Measurements from ENCODE around the gene C1QTNF4.
A peak's percentile ranks its signal among the peaks of the same experiment; 100 is the strongest.
"Not testable (repeated sequence)": the region's sequence is repeated elsewhere in the genome, so short reads cannot be mapped to it uniquely, and the experiment has no call there.

The C1QTNF4 gene

DNA sequence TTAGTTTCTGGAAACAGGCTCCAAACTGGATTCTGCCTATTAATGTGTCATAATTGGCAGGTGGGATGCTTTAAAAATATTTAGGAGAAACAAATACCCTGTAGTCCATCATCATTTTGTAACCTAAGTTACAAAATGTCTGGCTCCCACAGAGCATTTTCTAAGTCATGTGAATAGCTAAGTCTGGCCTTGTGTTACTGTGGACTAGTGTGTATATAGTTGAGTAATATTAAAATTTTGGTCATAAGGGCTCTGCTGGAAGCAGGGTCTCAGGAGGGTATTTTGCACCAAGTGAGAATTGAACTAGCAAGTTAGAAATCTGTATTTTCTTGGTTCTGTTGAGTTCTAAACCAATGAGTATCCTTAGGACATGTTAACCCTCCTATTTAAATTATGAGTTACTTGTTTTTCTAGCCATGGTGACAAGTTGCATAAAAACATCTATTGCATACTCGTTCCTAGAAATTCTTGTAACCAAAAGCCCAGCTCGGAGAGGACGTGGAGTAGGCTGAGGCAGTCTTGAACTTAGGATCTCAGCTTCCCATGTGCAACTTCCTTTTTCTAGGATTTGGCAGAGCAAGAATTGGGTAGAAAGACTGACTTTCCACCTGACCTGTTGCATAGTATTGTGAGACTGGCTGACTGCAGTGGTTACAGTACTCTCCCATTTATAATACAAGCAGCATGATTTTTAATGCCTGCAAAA, 23.4 kb downstream of the C1QTNF4 start:
- H3K27ac ChIP-seq = peak overlapping the region; percentile 50
- no peak for DNase-seq (ENCODE audit: low read depth, low spot score)

DNA sequence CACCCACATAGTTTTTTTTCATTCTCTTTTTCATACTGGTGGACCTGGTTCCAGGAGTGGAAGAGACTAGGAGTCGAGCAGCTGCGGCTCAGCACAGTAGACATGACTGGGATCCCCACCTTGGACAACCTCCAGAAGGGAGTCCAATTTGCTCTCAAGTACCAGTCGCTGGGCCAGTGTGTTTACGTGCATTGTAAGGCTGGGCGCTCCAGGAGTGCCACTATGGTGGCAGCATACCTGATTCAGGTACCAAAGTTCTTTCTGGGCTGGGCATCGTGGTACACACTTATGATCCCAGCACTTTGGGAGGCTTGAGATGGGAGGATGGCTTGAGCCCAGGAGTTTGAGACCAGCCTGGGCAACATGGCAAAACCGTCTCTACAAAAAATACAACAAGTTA, 24.6 kb downstream of the C1QTNF4 start:
- no peak for DNase-seq (ENCODE audit: low read depth, low spot score)
- H3K27ac ChIP-seq = no peak overlapping the region

DNA sequence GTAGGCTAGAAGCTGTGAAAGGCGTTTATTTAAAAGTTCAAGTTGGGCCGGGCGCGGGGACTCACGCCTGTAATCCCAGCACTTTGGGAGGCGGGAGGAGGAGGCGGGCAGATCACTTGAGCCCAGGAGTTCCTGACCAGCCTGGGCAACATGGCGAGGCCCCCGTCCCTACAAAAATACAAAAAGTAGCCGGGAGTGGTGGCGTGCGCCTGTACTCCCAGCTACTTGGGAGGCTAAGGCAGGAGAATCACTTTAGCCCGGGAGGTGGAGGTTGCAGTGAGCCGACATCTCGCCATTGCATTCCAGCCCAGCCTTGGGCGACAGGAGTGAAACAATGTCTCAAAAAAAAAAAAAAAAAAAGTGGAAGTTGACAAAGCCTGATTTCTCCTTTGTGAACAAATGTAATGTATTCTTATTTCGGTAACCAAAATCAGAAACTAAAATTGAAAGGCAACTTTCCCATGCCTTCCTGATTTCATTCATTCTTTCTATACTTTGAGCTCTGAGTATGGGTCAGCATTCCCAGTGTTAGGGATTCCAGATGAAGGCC, 28.0 kb downstream of the C1QTNF4 start:
- H3K27ac ChIP-seq = peak overlapping the region; percentile 43
- DNase-seq (ENCODE audit: low read depth, low spot score) = no peak

DNA sequence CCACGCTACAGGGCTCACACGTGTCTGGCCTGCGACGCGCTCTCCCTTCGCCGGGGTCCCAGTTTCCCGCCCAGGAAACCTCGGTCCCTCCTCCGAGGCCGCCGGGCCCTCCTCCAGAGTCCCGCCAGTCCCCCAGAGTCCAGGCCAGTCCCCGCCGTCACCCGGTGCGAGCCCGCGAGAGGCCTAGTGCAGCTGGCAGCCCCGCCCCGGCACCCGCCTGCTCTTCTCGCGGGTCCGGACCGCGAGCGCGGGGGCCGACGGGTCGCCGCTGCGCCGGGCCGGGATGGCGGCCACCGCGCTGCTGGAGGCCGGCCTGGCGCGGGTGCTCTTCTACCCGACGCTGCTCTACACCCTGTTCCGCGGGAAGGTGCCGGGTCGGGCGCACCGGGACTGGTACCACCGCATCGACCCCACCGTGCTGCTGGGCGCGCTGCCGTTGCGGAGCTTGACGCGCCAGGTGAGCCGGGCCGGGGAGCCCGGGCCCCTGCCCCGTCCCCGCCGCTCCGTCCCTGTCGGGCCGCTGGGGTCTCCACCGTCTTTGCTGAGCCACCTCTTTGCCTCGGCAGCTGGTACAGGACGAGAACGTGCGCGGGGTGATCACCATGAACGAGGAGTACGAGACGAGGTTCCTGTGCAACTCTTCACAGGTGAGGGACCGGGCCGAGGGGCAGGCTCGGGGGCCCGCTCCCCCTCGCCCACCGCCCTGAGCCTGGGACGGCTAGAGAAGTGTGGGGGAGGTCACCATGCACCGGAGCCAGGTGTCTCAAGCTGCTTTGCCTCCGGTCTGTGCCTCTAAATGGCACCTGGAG, 28.7 kb downstream of the C1QTNF4 start, which contains the start of gene PTPMT1:
Gene PTPMT1, plus strand, starts transcription at position 260 of the 809 bp plus-strand sequence. Its CDS starts 24 bp downstream, at position 284.
- H3K27ac ChIP-seq = peak within 1 kb of the TSS; percentile 43
- no peak for DNase-seq (ENCODE audit: low read depth, low spot score)

DNA sequence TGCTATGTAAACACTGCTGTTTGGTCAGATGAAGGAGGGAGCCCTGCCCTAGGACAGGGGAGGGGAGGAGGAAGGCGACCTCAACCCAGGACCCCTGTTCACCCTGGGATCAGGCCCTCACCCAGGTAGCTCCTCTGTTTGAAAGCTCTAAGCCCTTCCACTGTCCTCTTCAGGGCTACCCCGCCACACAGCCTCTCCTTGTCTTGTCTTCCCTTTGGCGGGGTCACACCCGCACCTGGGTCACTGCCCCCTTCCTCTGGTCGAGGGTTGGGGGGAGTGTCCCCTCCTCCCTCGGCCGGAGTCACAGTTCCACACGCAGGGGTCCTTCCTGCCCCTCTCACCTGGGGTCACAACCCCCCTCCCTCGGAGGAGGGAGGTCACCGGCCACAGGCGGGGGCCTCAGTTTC, 29.3 kb downstream of the C1QTNF4 start:
- no peak for DNase-seq (ENCODE audit: low read depth, low spot score)

DNA sequence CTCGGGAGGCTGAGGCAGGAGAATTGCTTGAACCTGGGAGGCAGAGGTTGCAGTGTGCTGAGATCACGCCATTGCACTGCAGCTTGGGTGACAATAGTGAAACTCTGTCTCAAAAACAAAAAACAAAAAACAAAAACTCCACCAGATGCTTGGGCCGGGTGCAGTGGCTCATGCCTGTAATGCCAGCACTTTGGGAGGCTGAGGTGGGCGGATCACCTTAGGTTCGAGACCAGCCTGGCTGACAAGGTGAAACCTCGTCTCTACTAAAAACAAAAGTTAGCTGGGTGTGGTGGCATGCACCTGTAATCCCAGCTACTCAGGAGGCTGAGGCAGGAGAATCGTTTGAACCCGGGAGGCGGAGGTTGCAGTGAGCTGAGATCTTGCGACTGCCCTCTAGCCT, 29.8 kb downstream of the C1QTNF4 start:
- DNase-seq (ENCODE audit: low read depth, low spot score); H3K27ac ChIP-seq: not testable (repeated sequence)

More for the DNA sequence above, 29.3 kb downstream of the C1QTNF4 start:
- peak overlapping the region; percentile 43 for H3K27ac ChIP-seq

DNA sequence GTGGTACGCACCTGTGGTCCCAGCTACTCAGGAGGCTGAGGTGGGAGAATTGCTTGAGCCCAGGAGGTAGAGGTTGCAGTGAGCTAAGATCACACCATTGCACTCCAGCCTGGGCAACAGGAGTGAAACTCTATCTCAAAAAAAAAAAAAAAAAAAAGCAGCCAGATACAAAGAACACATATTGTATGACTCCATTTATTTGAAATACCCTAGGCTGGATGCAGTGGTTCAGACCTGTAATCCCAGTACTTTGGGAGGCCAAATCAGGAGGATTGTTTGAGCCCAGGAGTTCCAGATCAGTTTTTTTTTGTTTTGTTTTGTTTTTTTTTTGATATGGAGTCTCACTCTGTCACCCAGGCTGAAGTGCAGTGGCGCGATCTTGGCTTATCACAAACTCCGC, 31.8 kb downstream of the C1QTNF4 start:
- not testable (repeated sequence) for H3K27ac ChIP-seq; DNase-seq (ENCODE audit: low read depth, low spot score)

DNA sequence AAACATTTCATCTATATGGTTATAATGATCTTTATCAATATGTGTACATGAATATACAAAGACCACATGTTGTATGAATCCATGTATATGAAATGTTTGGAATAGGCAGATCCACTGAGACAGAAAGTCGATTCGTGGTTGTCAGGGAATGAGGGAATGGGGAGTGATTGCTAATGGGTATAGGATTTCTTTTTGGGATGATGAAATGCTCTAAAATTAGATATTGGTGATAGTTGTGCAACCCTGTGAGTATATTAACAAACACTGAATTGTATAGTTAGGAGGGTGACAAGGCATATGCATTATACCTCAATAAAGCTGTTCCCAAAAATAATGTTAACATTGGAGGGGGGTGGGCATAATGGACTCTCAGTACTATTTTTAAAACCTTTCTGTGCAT, 33.8 kb downstream of the C1QTNF4 start:
- no peak for DNase-seq (ENCODE audit: low read depth, low spot score)

DNA sequence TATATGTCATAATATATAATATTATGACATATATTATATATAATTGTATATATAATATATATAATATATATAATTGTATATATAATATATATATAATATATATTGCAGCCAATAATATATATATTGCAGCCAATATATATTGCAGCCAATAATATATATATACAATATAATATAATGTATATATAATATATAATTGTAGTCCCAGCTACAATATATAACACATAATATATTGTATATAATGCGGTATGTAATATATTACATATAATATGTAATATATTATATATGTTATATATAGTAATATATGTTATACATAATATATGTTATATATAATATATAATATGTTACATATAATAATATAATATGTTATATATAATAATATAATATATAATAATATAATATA, 35.5 kb downstream of the C1QTNF4 start:
- H3K27ac ChIP-seq = no peak overlapping the region
- no peak for DNase-seq (ENCODE audit: low read depth, low spot score)

More for the DNA sequence above, 33.8 kb downstream of the C1QTNF4 start:
- H3K27ac ChIP-seq = no peak overlapping the region

DNA sequence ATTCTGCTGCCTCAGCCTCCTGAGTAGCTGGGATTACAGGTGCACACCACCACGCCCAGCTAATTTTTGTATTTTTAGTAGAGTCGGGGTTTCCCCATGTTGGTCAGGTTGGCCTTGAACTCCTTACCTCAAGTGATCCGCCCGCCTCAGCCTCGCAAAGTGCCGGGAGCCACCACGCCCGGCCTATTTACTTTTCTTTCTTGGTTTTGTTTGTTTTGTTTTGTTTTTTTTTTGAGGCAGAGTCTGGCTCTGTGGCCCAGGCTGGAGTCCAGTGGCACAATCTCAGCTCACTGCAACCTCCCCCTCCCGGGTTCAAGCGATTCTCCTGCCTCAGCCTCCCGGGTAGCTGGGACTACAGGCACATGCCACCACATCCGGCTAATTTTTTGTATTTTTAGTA, 37.2 kb downstream of the C1QTNF4 start:
- H3K27ac ChIP-seq; DNase-seq (ENCODE audit: low read depth, low spot score): not testable (repeated sequence)

DNA sequence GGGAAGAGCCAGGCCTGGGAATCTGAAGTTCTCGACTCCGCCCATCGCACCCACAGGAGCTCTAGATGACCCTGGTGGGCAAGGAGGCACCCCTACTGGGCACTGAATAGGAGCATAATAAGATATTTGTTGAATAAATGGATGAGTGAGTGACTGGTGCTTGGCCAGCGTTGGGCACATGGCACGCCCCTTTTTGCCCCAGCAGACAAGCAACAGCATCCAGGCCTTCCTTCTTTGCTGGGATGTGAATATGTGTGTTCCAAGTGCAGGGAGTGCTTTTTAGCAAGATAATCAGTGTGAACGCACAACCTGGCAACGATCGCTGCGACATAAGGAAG, 40.8 kb downstream of the C1QTNF4 start:
- peak overlapping the region; percentile 87 for H3K27ac ChIP-seq
- no peak for DNase-seq (ENCODE audit: low read depth, low spot score)

DNA sequence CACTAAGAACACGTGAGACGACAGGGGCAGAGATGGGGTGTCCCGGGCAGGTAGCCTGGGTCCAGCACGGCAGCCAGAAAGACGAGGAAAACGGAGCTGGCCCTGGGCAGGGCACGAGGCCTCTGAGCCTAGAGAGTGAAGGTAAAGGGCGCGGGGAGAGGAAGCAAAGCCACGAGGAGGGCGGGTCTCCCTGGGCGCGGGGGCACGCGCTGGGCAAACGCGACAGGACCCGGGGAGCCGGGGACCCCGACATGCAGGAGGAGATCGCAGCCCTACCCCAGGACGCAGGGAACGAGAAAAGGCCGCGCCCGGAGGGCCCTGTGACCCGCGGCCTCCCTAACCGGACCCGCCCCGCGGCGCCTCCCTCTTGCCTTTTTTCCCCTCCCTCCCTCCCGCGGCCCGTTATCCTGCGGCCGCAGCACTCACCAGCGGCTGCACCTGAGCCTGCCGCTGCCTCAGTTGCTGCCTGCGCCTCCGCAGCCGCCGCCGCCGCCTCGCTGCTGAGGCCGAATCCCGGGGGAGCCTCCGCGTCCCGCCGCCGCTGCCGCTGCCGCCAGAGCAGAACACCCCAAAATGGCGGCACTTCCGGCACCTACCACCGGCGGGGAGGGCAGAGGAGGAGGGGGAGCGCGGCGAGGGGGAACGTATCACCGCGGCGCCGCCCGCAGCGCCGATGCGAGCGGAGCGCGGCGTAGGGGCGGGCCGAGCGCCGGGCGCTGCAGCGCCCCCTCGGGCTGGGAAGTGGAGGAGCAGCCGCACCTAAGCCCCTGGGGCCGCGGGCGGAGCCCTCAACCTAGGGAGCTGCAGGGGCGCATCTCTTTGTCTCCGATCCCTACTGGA, 41.4 kb downstream of the C1QTNF4 start, which contains the start of gene CELF1:
Gene CELF1, minus strand, starts transcription at position 567 of the 840 bp plus-strand sequence. CDS start 53,609 bp downstream, outside the sequence.
- H3K27ac ChIP-seq = peak within 1 kb of the TSS; percentile 87
- peak; percentile 29 for DNase-seq (ENCODE audit: low read depth, low spot score)

DNA sequence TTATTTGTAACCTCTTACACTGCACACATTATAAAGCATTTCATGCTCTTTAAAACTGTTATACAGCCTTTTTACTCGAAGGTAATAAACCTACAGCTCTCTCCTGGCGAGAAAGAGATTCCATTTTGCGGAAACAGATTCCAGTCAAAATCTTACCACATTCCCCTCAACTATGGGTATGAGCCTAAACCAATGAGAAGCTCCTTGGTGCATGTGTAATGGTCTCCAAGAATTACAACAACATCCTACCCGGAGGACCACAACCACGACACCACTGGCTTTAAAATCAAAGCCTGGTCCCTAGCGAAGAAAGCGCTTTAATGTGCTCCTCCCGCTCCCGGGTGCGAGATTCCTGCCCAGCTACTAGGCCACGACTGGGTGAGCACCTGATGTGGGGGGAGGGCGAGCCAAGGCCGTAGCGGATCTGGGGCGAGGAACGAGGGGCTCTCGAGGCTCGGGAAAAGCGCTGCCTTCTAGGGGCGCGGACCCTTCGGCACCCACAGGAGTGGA, 42.1 kb downstream of the C1QTNF4 start:
- DNase-seq (ENCODE audit: low read depth, low spot score) = no peak
- peak overlapping the region; percentile 87 for H3K27ac ChIP-seq

DNA sequence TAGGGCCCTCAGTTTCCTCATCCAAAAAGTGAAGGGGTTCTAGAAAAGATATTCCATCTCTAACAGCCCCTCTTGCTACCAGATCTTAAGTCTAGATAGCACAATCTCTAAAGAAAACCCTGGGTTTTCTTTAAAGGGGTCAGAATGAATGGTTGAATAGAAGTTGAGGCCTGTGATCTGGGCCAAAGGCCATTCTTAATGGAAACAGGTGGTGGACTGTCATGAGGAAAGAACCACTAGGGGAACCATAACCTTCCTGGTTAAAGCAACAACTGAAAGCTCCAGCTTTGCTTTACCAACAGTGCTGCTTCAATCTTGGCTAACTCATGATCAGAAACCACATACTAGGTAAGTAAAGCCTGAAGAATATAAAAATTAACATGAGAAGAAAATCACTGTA, 43.1 kb downstream of the C1QTNF4 start:
- no peak for DNase-seq (ENCODE audit: low read depth, low spot score)
- H3K27ac ChIP-seq = peak overlapping the region; percentile 87

DNA sequence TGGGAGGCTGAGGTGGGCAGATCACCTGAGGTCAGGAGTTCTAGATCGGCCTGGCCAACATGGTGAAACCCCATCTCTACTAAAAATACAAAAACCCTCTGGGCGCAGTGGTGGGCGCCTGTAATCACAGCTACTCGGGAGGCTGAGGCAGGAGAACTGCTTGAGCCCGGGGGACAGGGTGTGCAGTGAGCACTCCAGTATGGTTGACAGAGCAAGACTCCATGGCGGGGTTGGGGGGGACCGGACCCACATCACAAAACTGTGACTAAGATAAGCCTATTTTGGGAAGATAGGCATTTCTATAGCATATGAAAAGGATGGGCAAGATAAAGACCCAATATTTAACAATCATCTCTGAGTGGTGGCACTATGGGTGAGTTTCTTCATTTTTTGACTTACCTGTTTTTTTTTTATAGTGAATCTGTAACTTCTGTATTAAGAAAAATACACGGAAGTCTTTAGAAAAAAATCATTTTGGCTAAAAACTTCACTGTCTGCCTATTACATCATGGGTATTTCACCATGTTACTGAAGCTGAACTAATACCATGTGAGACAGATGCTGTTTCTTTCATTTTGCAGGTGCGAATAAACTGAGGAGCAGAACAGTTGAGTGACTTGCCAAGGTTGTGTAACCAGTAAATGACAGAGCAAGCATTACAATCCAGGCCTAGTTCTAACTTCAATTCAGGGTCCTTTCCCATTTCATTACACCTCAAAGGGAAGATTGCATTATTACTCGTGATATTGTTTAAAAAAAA, 43.7 kb downstream of the C1QTNF4 start:
- H3K27ac ChIP-seq = peak overlapping the region; percentile 87
- no peak for DNase-seq (ENCODE audit: low read depth, low spot score)

DNA sequence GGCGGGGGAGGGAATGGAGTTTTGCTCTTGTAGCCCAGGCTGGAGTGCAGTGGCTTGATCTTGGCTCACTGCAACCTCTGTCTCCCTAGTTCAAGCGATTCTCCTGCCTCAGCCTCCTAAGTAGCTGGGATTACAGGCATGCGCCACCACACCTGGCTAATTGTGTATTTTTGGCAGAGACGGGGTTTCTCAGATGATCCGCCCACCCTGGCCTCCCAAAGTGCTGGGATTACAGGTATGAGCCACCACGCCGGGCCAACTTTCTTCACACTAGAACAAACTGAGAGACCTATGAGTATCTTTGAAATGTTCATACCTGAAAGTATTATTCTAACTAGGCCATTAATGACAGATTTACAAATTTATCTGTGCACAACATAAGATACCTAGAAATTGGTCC, 47.9 kb downstream of the C1QTNF4 start:
- not testable (repeated sequence) for H3K27ac ChIP-seq; DNase-seq (ENCODE audit: low read depth, low spot score)

DNA sequence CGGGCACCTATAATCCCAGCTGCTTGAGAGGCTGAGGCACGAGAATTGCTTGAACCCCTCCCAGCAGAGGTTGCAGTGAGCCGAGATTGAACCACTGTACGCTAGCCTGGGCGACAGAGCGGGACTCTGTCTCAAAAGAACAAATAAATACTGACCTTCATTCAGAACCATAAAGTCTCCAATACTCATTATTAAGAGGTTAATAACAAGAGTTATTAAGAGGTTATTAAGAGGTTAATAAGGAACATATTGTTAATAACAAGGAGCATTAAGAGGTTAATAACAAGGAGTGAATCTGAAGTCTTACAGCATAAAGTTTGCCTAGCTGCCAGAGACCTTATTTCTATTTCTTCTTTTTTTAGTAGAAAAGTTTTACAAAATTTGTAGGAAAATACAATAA, 48.9 kb downstream of the C1QTNF4 start:
- H3K27ac ChIP-seq = no peak overlapping the region
- DNase-seq (ENCODE audit: low read depth, low spot score) = no peak

DNA sequence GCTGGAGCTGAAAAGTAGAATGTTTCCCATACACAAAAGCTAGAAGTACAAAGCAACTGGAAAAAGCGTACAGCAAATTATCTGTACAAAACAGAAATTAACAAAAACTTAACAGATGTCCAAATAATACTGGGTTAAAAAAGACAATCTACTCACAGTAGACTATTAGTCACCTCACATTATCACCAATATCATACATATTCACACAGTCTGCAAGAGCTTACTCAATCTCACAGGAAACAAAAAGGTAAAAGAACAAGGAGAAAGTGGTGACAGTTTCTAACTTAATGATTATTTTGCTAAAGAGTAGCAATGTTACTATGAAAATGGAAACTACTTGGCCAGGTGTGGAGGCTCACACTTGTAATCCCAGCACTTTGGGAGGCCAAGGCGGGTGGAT, 53.1 kb downstream of the C1QTNF4 start:
- no peak for DNase-seq (ENCODE audit: low read depth, low spot score)
- peak overlapping the region; percentile 95 for H3K27ac ChIP-seq

DNA sequence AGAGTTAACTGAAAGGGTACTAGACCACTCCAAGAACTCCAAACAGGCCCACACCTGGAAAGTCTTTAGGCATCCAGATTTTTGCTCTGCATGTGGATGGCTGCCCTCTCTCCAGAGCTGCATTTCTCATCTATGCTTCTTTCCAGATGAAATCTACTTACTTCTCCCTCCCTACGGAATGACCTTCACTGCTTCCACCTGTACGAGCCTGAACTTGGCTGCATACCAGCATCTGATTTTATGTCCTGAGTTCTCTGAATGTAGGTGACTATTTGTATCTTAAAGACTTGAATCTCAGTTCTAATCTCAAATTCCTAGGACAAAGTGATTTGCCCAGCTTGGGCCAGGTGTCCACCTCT, 54.6 kb downstream of the C1QTNF4 start:
- H3K27ac ChIP-seq = peak overlapping the region; percentile 95
- DNase-seq (ENCODE audit: low read depth, low spot score) = no peak

All from epithelial cell of prostate (primary cell).